Measurements from ENCODE around the gene INAVA. TPM values are rescaled to one million over a fixed set of nuclear protein-coding genes. Genes with fewer than 3 reads are reported as not detected.

The INAVA gene
- total RNA-seq = not detected

- TF ChIP-seq, protein P1, sequence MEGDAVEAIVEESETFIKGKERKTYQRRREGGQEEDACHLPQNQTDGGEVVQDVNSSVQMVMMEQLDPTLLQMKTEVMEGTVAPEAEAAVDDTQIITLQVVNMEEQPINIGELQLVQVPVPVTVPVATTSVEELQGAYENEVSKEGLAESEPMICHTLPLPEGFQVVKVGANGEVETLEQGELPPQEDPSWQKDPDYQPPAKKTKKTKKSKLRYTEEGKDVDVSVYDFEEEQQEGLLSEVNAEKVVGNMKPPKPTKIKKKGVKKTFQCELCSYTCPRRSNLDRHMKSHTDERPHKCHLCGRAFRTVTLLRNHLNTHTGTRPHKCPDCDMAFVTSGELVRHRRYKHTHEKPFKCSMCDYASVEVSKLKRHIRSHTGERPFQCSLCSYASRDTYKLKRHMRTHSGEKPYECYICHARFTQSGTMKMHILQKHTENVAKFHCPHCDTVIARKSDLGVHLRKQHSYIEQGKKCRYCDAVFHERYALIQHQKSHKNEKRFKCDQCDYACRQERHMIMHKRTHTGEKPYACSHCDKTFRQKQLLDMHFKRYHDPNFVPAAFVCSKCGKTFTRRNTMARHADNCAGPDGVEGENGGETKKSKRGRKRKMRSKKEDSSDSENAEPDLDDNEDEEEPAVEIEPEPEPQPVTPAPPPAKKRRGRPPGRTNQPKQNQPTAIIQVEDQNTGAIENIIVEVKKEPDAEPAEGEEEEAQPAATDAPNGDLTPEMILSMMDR (IDR thresholded peaks at IDR 0.05; ENCODE audit: low read depth) = no peak
Observed at GRCh38 chr1:200894712-200895442, at the start of gene INAVA. TSS of gene INAVA (plus strand) at chr1:200894900. CDS start at chr1:200898401, 3,501 bp downstream.

DNA sequence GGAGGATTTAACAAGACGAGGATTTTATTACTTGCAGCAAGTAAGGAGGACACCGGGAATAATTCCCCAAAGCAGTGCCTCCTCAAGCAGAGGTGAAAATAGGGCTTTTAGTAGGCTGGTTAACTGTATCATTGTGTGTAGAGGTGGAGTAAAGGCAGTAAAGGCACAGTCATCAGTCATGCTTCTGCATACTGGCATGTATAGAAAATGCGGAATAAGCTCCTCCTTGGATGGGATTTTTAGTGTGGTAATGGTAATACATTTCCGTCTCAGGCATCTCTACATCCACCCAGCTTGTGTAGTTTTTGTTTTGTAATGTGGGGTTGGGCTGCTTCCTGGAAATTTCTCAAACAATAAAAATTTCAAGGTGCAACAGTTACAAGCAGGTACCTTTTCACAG is 49.3 kb upstream of the INAVA start:
- TF ChIP-seq, protein P1 (IDR thresholded peaks at IDR 0.05; ENCODE audit: low read depth) = no peak

DNA sequence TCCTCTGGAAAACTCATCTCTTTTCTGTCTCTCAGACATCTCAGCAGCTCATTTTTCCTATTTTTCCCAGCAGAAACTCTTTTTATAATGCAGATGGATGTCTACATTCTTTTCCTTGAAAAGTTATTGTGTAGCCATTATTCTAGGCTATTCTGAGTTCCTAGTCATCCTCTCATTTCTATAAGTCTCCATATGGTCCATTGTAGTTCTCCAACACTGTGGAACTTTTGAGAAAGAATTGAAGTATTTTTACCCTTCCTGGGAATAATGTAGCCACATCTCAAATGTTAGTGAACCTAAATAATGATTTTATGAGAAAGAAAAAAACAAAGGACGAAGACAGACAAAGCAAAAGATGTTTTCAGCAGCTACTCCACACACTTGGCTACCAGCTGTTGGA is 48.3 kb upstream of the INAVA start:
- TF ChIP-seq, protein P1 (IDR thresholded peaks at IDR 0.05; ENCODE audit: low read depth) = no peak

GRCh38 chr1:200849430-200849829 is 45.3 kb upstream of the INAVA start:
- TF ChIP-seq, protein P1 (IDR thresholded peaks at IDR 0.05; ENCODE audit: low read depth) = no peak

GRCh38 chr1:200850554-200850953 is 44.1 kb upstream of the INAVA start:
- TF ChIP-seq, protein P1 (IDR thresholded peaks at IDR 0.05; ENCODE audit: low read depth) = no peak

DNA sequence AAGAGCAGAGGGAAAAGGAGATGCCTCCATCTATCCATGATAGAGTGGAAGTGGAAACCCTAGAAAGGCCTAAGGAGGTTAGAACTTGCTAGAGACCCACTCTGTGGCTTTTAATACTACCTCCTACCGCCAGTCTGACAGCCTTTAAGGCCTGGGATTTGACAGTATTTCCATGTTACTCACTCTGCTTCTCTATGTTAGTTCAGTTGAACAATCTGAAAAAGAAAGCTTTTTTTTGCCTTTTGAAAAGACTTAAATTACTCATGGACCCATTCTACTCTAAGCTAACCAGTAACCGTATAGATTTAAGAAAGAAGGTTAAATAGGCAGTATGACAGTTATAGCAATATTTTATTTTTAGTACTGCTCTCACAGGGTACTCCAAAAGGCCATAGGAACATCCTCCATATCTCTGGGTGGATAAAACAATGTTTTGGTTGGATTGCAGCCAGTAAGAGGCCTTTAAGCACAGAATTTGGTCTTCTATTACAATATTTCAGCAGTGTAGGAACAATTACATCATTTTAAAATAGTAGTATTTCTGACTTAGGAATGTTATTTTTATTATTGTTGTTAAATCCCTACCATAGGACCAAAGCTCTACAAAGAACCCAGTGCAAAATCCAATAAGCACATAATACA is 37.9 kb upstream of the INAVA start:
- TF ChIP-seq, protein P1 (IDR thresholded peaks at IDR 0.05; ENCODE audit: low read depth) = no peak

GRCh38 chr1:200857804-200858203 is 36.9 kb upstream of the INAVA start:
- TF ChIP-seq, protein P1 (IDR thresholded peaks at IDR 0.05; ENCODE audit: low read depth) = no peak

Measured in subcutaneous adipose tissue (tissue), 4 donors.